Smooth muscle cell (in vitro differentiated cells): ENCODE data around the gene PRKCB. TPM values are rescaled to one million over a fixed set of nuclear protein-coding genes. Genes with fewer than 3 reads are reported as not detected.
A peak's percentile ranks its signal among the peaks of the same experiment; 100 is the strongest.

Experiments
- DNase-seq: peaks from one replicate; lab custom pipeline; 2025; ENCODE audit not compliant: unreplicated experiment; lab: John Stamatoyannopoulos, UW
- H2AFZ ChIP-seq: fragments of 200-600 bp; sonication (generic); 2 replicates; pipeline ENCODE4 v1.6.0; 2016; ENCODE audit warnings: antibody characterized with exemption, low read depth, mild to moderate bottlenecking
- H3F3A ChIP-seq: fragments of 200-600 bp; sonication (generic); 2 replicates; pipeline ENCODE4 v1.6.0; 2017; ENCODE audit warnings: antibody characterized with exemption, low read depth
- H3K27ac ChIP-seq: fragments of 200-600 bp; sonication (generic); 2 replicates; pipeline ENCODE4 v1.5.1; 2016; ENCODE audit warnings: low read depth, mild to moderate bottlenecking
- H3K27me3 ChIP-seq: fragments of 200-600 bp; sonication (generic); 2 replicates; pipeline ENCODE4 v1.6.1; 2016; ENCODE audit warnings: low read depth, mild to moderate bottlenecking
- H3K36me3 ChIP-seq: fragments of 200-600 bp; sonication (generic); 2 replicates; pipeline ENCODE4 v1.5.1; 2016; ENCODE audit warnings: low read depth
- H3K4me1 ChIP-seq: fragments of 200-600 bp; sonication (generic); 2 replicates; pipeline ENCODE4 v1.5.1; 2016; ENCODE audit warnings: low read depth
- H3K4me2 ChIP-seq: fragments of 200-600 bp; sonication (generic); 2 replicates; pipeline ENCODE4 v1.6.0; 2016; ENCODE audit warnings: mild to moderate bottlenecking
- H3K4me3 ChIP-seq: fragments of 200-600 bp; sonication (generic); 2 replicates; pipeline ENCODE4 v1.5.1; 2016; ENCODE audit warnings: mild to moderate bottlenecking
- H3K79me2 ChIP-seq: fragments of 200-600 bp; sonication (generic); 2 replicates; pipeline ENCODE4 v1.6.0; 2016; ENCODE audit warnings: low read depth, mild to moderate bottlenecking
- H3K9ac ChIP-seq: fragments of 200-600 bp; sonication (generic); 2 replicates; pipeline ENCODE4 v1.6.0; 2016; ENCODE audit warnings: low read depth
- H3K9me3 ChIP-seq: fragments of 200-600 bp; sonication (generic); replicated peaks from 2 replicates; pipeline ENCODE4 v1.5.1; 2016; ENCODE audit warnings: low read depth
- H4K20me1 ChIP-seq: fragments of 200-600 bp; sonication (generic); 2 replicates; pipeline ENCODE4 v1.6.0; 2016; ENCODE audit warnings: low read depth
- CTCF ChIP-seq: fragments of 200-600 bp; sonication (generic); IDR thresholded peaks from 2 replicates; pipeline ENCODE4 v1.5.1; 2017; ENCODE audit warnings: borderline replicate concordance, mild to moderate bottlenecking, antibody characterized with exemption; ENCODE audit not compliant: insufficient read depth, poor library complexity, severe bottlenecking
- WGBS: methylation state at CpG from one replicate; pipeline ENCODE4 v1.1.7; 2016; ENCODE audit warnings: low lambda C conversion rate; 5-methylcytosine and 5-hydroxymethylcytosine counted together
- polyA plus RNA-seq: library from polyadenylated mRNA; unstranded; fragments of >200 nt; fragmentation: Nextera tagmentation; extraction: Ambion mirVana; gene quantifications from 2 replicates; pipeline ENCODE4 v1.2.1, GENCODE V29; 2016
- total RNA-seq: library from RNA; depleted of rRNA; stranded (reverse); fragments of >200 nt; gene quantifications from 2 replicates; pipeline ENCODE4 v1.2.3, GENCODE V29; 2014

The PRKCB gene
- total and polyA plus RNA-seq, 2 experiments from 2014 or later: 0.36 TPM; not detected in 1

DNA sequence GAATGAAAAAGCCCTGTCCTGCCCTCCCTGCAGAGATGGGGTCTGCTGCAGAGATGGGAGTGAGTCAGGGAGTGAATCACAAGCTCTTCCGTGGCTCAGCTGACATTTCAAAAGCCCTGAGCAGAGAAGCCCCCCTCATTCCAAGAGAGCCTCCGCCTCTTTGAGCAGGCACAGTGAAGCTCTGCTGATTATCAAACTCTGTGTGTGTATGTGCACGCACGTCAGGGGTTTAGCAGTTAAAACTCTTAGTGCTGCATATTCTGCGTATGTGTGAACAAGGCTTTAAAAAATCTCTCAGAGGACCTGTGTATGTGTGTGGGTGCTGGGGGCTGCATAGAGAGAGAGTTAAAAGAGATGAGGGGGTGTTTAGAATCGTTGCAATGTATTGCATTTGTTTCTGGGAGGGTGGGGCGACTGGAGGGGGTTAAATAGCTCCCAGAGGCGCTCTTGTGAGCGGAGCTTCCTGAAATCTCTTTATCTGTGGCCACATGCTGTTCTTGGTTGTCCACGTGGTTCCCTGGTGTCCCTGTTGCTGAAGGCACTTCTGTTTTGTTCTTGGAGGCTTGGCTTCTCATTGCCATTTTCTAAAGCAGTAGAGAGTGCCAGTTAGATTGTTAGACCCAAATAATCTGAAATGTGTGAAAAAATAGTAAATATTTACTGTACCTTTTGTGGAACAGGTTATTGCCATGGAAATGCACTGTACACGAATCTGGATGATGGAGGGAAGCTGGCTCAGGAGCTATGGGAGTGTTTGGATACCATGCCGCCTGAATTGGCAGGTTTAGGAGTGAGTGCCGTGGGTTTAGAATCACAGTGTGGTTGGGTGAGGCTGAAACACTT lies 116.6 kb downstream of the PRKCB start:
- WGBS: 23% methylated on average over 13 of the region's 13 CpGs
- Histone ChIP-seq H3K4me1 (peaks cover 14% of the 10 kb centered on the region), H3K9ac (no peak overlapping the region), H3K4me2 (peak overlapping the region; percentile 81), H3K9me3 (no peaks in the 10 kb centered on the region), H3K27me3 (peaks cover 7% of the 10 kb centered on the region), H3K27ac (peak overlapping the region; percentile 86), H3K36me3 (no peaks in the 10 kb centered on the region), H3F3A (peaks cover 3% of the 10 kb centered on the region), H2AFZ (peak overlapping the region; percentile 44), H4K20me1 (no peaks in the 10 kb centered on the region), H3K4me3 (peak overlapping the region; percentile 25), H3K79me2 (no peaks in the 10 kb centered on the region)
- peak; percentile 25 for DNase-seq
- TF ChIP-seq CTCF: no peak

DNA sequence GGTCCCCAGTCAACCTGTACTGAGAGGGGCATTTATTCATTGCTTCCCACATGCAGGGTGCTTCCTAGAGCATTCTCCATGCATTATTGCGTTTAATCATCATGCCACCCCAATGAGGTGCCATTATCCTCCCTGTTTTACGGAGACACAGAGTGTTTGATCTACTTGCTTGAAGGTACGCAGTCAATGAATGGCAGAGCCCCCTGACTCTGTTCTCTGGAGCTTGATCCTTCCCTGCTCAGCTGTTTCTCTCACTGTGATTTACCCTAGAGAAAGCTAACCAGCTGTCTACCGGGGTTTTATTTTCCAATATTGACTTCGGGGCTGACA lies 117.2 kb downstream of the PRKCB start:
- H3K4me2 ChIP-seq: no peak overlapping the region
- H3K27ac ChIP-seq: no peak overlapping the region
- no peaks in the 10 kb centered on the region for H3K36me3 ChIP-seq
- H3F3A ChIP-seq: peaks cover 3% of the 10 kb centered on the region
- H3K4me1 ChIP-seq: peaks cover 14% of the 10 kb centered on the region
- H3K9ac ChIP-seq: no peak overlapping the region
- WGBS: 91% methylated on average over 5 of the region's 5 CpGs
- no peak overlapping the region for H3K4me3 ChIP-seq
- no peaks in the 10 kb centered on the region for H3K79me2 ChIP-seq
- H3K9me3 ChIP-seq: no peaks in the 10 kb centered on the region
- no peak for DNase-seq
- peaks cover 7% of the 10 kb centered on the region for H3K27me3 ChIP-seq
- H4K20me1 ChIP-seq: no peaks in the 10 kb centered on the region
- H2AFZ ChIP-seq: no peak overlapping the region
- TF ChIP-seq CTCF: no peak

- H3K36me3 ChIP-seq: no peaks in the 10 kb centered on the region
- no peak for TF ChIP-seq CTCF
- no peak overlapping the region for H3K9ac ChIP-seq
- 93% methylated on average over 2 of the region's 2 CpGs for WGBS
- H2AFZ ChIP-seq: no peak overlapping the region
- H3K4me2 ChIP-seq: no peak overlapping the region
- no peak overlapping the region for H3K27ac ChIP-seq
- H4K20me1 ChIP-seq: no peaks in the 10 kb centered on the region
- H3F3A ChIP-seq: peaks cover 3% of the 10 kb centered on the region
- no peak overlapping the region for H3K4me3 ChIP-seq
- no peaks in the 10 kb centered on the region for H3K79me2 ChIP-seq
- peaks cover 7% of the 10 kb centered on the region for H3K27me3 ChIP-seq
- no peaks in the 10 kb centered on the region for H3K9me3 ChIP-seq
- DNase-seq: no peak
- H3K4me1 ChIP-seq: peaks cover 14% of the 10 kb centered on the region
These were observed 117.7 kb downstream of the PRKCB start for GRCh38 chr16:23953476-23953875.

- DNase-seq: no peak
- no peak overlapping the region for H3K9ac ChIP-seq
- no peak overlapping the region for H3K4me2 ChIP-seq
- H3F3A ChIP-seq: peaks cover 3% of the 10 kb centered on the region
- H3K4me3 ChIP-seq: no peak overlapping the region
- no peaks in the 10 kb centered on the region for H3K36me3 ChIP-seq
- H4K20me1 ChIP-seq: no peaks in the 10 kb centered on the region
- no peaks in the 10 kb centered on the region for H3K79me2 ChIP-seq
- TF ChIP-seq CTCF: no peak
- no peaks in the 10 kb centered on the region for H3K9me3 ChIP-seq
- peaks cover 12% of the 10 kb centered on the region for H3K27me3 ChIP-seq
- no peak overlapping the region for H3K27ac ChIP-seq
- H2AFZ ChIP-seq: no peak overlapping the region
- WGBS: 81% methylated on average over 7 of the region's 7 CpGs
- peaks cover 14% of the 10 kb centered on the region for H3K4me1 ChIP-seq
These were observed 119.3 kb downstream of the PRKCB start for GRCh38 chr16:23955088-23955487.
